ENCODE results near the gene CHST10.
"Not testable (repeated sequence)": the region's sequence is repeated elsewhere in the genome, so short reads cannot be mapped to it uniquely, and the experiment has no call there.

- TF ChIP-seq EP300, POLR2A (IDR thresholded peaks at IDR 0.05): not testable (repeated sequence)
Measured at GRCh38 chr2:100456357-100456756, 38.9 kb upstream of the CHST10 start.

All from stomach (tissue), 4 donors.